Heart left ventricle (tissue), 16 donors: ENCODE results near the gene CHMP1A. TPM values are rescaled to one million over a fixed set of nuclear protein-coding genes. Genes with fewer than 3 reads are reported as not detected.
A peak's percentile ranks its signal among the peaks of the same experiment; 100 is the strongest.

Source experiments
- ATAC-seq, 4 donors: fragments of 200-7000 bp; cut with Tn5 transposase; one replicate each; pipeline ENCODE4 v1.9.1; 2020 to 2022; ENCODE audit warnings: moderate library complexity in 4 of 4, mild to moderate bottlenecking in 3 of 4, moderate number of reproducible peaks in 1 of 4
- DNase-seq, 5 donors: peaks; one replicate each; pipeline ENCODE4 v3.0.0-alpha.2; 2020
- H3K27ac ChIP-seq, 12 donors: fragments of 200-600 bp; sonication (generic) in 4 of 12; one replicate each; pipeline versions ENCODE4 v1.5.0 to v1.8.0; 2016 to 2022; ENCODE audit warnings: mild to moderate bottlenecking in 2 of 12
- H3K27me3 ChIP-seq, 9 donors: fragments of 200-600 bp; sonication (generic) in 2 of 9; one replicate each; pipeline versions ENCODE4 v1.5.1 to v1.8.0; 2016 to 2022; ENCODE audit warnings: mild to moderate bottlenecking in 3 of 9
- H3K36me3 ChIP-seq, 9 donors: fragments of 200-600 bp; sonication (generic) in 2 of 9; one replicate each; pipeline versions ENCODE4 v1.5.0 to v1.8.0; 2018 to 2022; ENCODE audit warnings: mild to moderate bottlenecking in 2 of 9
- H3K4me1 ChIP-seq, 12 donors: fragments of 200-600 bp; sonication (generic) in 4 of 12; one replicate each; pipeline versions ENCODE4 v1.5.0 to v1.8.0; 2016 to 2022; ENCODE audit warnings: mild to moderate bottlenecking in 3 of 12
- H3K4me3 ChIP-seq, 12 donors: fragments of 200-600 bp; sonication (generic) in 4 of 12; one replicate each; pipeline versions ENCODE4 v1.5.0 to v1.8.0; 2017 to 2022; ENCODE audit warnings: mild to moderate bottlenecking in 9 of 12, moderate library complexity in 4 of 12
- H3K9me3 ChIP-seq, 12 donors: fragments of 200-600 bp; sonication (generic) in 4 of 12; one replicate each; pipeline versions ENCODE4 v1.5.0 to v1.8.0; 2016 to 2022; ENCODE audit warnings: mild to moderate bottlenecking in 1 of 12
- CTCF ChIP-seq, 12 donors: fragments of 200-600 bp; sonication (generic) in 4 of 12; IDR thresholded peaks; one replicate each; pipeline versions ENCODE4 v1.5.0 to v1.8.0; 2018 to 2022; ENCODE audit warnings: antibody characterized with exemption in 12 of 12, mild to moderate bottlenecking in 5 of 12
- POLR2A ChIP-seq, 2 donors: fragments of 450-650 bp; IDR thresholded peaks; one replicate each; pipeline ENCODE4 v1.6.1; 2017; ENCODE audit warnings: antibody characterized with exemption in 2 of 2, mild to moderate bottlenecking in 2 of 2, moderate library complexity in 2 of 2
- WGBS, 4 donors: extraction: QIAGEN DNeasy Blood & Tissue Kit in 2 of 4; methylation state at CpG; one replicate each; pipeline versions ENCODE4 v1.1.5 to v1.1.7; 2013 to 2018; 5-methylcytosine and 5-hydroxymethylcytosine counted together
- intact Hi-C, 10 donors: fragments of 100-400 bp; cut with DNase I; formaldehyde crosslinking; loops; one replicate each; pipeline versions ENCODE4 v1.11.1 to v1.14.2; 2022
- polyA plus RNA-seq, 2 donors: library from polyadenylated mRNA; stranded (reverse); fragments of 200-250 nt; gene quantifications; one replicate each; pipeline ENCODE4 v1.2.3, GENCODE V29; 2013
- total RNA-seq, 9 donors: library from RNA; depleted of rRNA in 2 of 9; stranded (reverse); fragments of >200 nt in 2 of 9; fragmentation: NEBNext Ultra II Directional in 3 of 9; extraction: Animal tissue kit (Norgen Biotek cat#: 25700) in 3 of 9; gene quantifications; one replicate each; pipeline versions ENCODE4 v1.1.0 to v1.2.4, GENCODE V29; 2016 to 2023
- donor health status: ischemic (EF 13 %, LVEDD 7.1; RV severe dilation, severe dysfunction).
- donor health status: healthy with polysubstance abuse.
- donor health status: DM: no; HTN: yes; CAD: no.
- donor health status: DM: no; HTN: no; CAD: no.
- donor health status: ischemic (EF 25% LVEDD 6.9; RV normal size, moderate dysfunction).
- donor health status: ischemic (EF 25% LVEDD 5.7; RV mildly dilated, moderate dysfunction).
- donor health status: healthy.
- donor health status: DM: yes; HTN: yes; CAD: no.
- donor health status: ischemic (EF 35%, LVEDD 5.7; RV mildly dilated, moderate dysfunction).
- donor health status: nonischemic (EF 11% LVEDD 7.7; RV severe dilation, severe dysfunction).
- donor health status: DM: yes; HTN: yes; CAD: no.
- donor health status: PGD.
- donor health status: ischemic (EF 29% LVEDD 5.4; RV normal size, mild dysfunction).
- donor health status: nonischemic (EF 23%, LVEDD 6.1; RV moderate dilation, normal function).

CHMP1A gene
- total and polyA plus RNA-seq, 11 donors: 29.3 to 86.3 (median 44.6) TPM

- TF ChIP-seq POLR2A (IDR thresholded peaks at IDR 0.05): no peak
- no peak for TF ChIP-seq CTCF (IDR thresholded peaks at IDR 0.05)
- no peak for ATAC-seq
- no peak overlapping the region for H3K4me3 ChIP-seq
- H3K4me1 ChIP-seq: peaks cover 5 to 24% (median 18%) of the 10 kb centered on the region in 12 donors
- H3K36me3 ChIP-seq: peaks cover 0 to 27% (median 11%) of the 10 kb centered on the region in 9 donors
- H3K27ac ChIP-seq: no peak overlapping the region
- no peaks in the 10 kb centered on the region for H3K9me3 ChIP-seq
- H3K27me3 ChIP-seq: no peaks in the 10 kb centered on the region
- 74 to 78% (median 76%) methylated on average over 7 of the region's 7 CpGs for WGBS, 4 donors
- intact Hi-C loops: no loop called here
- no peak for DNase-seq
These were observed 2.6 kb upstream of the CHMP1A start for GRCh38 chr16:89660146-89660545.

- DNase-seq (peak in 1 of 5 donors; percentile 24), ATAC-seq (peak in 1 of 4 donors; percentile 22)
- Histone ChIP-seq H3K27ac (peak overlapping the region; percentile 66 to 91 (median 86)), H3K27me3 (no peaks in the 10 kb centered on the region), H3K4me3 (peak overlapping the region; percentile 73 to 100 (median 94)), H3K9me3 (no peaks in the 10 kb centered on the region), H3K4me1 (peaks cover 5 to 24% (median 18%) of the 10 kb centered on the region in 12 donors), H3K36me3 (peaks cover 0 to 33% (median 11%) of the 10 kb centered on the region in 9 donors)
- 16 to 21% (median 19%) methylated on average over 27 of the region's 27 CpGs for WGBS, 4 donors
- no peak for TF ChIP-seq CTCF (IDR thresholded peaks at IDR 0.05)
- TF ChIP-seq POLR2A (IDR thresholded peaks at IDR 0.05): no peak
- intact Hi-C loops: loop anchor here in 1 of 10 donors (5.0 kb wide), 1 partner anchor 44 kb away; the partner anchor contains the start of gene SPATA2L
These were observed 842 bp upstream of the CHMP1A start for GRCh38 chr16:89658221-89658879.

GRCh38 chr16:89656435-89657121 is 930 bp downstream of the CHMP1A start:
- TF ChIP-seq CTCF (IDR thresholded peaks at IDR 0.05): no peak
- TF ChIP-seq POLR2A (IDR thresholded peaks at IDR 0.05): no peak
- Histone ChIP-seq H3K36me3 (peaks cover 0 to 40% (median 13%) of the 10 kb centered on the region in 9 donors), H3K27ac (peak overlapping the region in 5 of 12 donors; percentile 83 to 91 (median 86)), H3K4me3 (peak overlapping the region; percentile 73 to 100 (median 94)), H3K9me3 (no peaks in the 10 kb centered on the region), H3K4me1 (peaks cover 5 to 24% (median 18%) of the 10 kb centered on the region in 12 donors), H3K27me3 (no peaks in the 10 kb centered on the region)
- DNase-seq: peak in 1 of 5 donors; percentile 26
- WGBS, 4 donors: 33 to 40% (median 35%) methylated on average over 29 to 32 of the region's 32 CpGs
- ATAC-seq: no peak
- intact Hi-C loops: loop anchor here in 1 of 10 donors (5.0 kb wide), 1 partner anchor 46 kb away; the partner anchor contains the start of gene SPATA2L

GRCh38 chr16:89655062-89655643 is 2.4 kb downstream of the CHMP1A start:
- DNase-seq: no peak
- intact Hi-C loops: loop anchor here in 1 of 10 donors (5.0 kb wide), 1 partner anchor 47 kb away; the partner anchor contains the start of gene SPATA2L
- no peaks in the 10 kb centered on the region for H3K9me3 ChIP-seq
- H3K36me3 ChIP-seq: peaks cover 0 to 41% (median 17%) of the 10 kb centered on the region in 9 donors
- peaks cover 5 to 24% (median 18%) of the 10 kb centered on the region in 12 donors for H3K4me1 ChIP-seq
- ATAC-seq: no peak
- TF ChIP-seq CTCF (IDR thresholded peaks at IDR 0.05) (no peak), POLR2A (IDR thresholded peaks at IDR 0.05) (no peak)
- H3K27me3 ChIP-seq: no peaks in the 10 kb centered on the region
- WGBS, 4 donors: 79 to 87% (median 83%) methylated on average over 10 of the region's 10 CpGs
- H3K4me3 ChIP-seq: no peak overlapping the region
- H3K27ac ChIP-seq: no peak overlapping the region
